BJ (cell line): Measurements from ENCODE around the gene SEC11A. TPM values are rescaled to one million over a fixed set of nuclear protein-coding genes. Genes with fewer than 3 reads are reported as not detected.

ENCODE experiments used
- CTCF ChIA-PET: fragments of 350-600 bp; formaldehyde crosslinking; extraction: SDS; loops from one replicate; lab custom pipeline; 2021; ENCODE audit warnings: antibody characterized with exemption, inconsistent platforms; lab: Yijun Ruan, JAX
- POLR2A ChIA-PET: fragments of 300-600 bp; sonication (Branson Sonifier 250); formaldehyde crosslinking; extraction: SDS; loops from one replicate; lab custom pipeline; 2021; ENCODE audit warnings: antibody characterized with exemption; lab: Charles Lee
- DNase-seq: peaks from one replicate; pipeline ENCODE4 v3.0.0-alpha.2; 2011; ENCODE audit warnings: low read depth
- H3K27me3 ChIP-seq: 2 replicates; pipeline ENCODE4 v1.6.0; 2011; ENCODE audit warnings: low read length; ENCODE audit not compliant: control insufficient read depth, insufficient read depth
- H3K36me3 ChIP-seq: 2 replicates; pipeline ENCODE4 v1.5.1; 2011; ENCODE audit warnings: low read length; ENCODE audit not compliant: control insufficient read depth, insufficient read depth
- H3K4me3 ChIP-seq: 2 replicates; pipeline ENCODE4 v1.5.1; 2011; ENCODE audit warnings: low read depth, mild to moderate bottlenecking, control low read depth, low read length
- polyA plus RNA-seq: library from polyadenylated mRNA; depleted of rRNA; stranded (reverse); fragments of >200 nt; gene quantifications from 2 replicates; pipeline ENCODE4 v1.2.3, GENCODE V29; 2011
- TF ChIP-seq, protein P1 (sequence below): IDR thresholded peaks from 2 replicates; pipeline ENCODE4 v1.5.1; 2011; ENCODE audit warnings: low read depth, mild to moderate bottlenecking, control low read depth, inconsistent platforms, low read length, moderate library complexity; ENCODE audit not compliant: insufficient read depth

SEC11A gene
- polyA plus RNA-seq, 1 experiment: 90.7 TPM

GRCh38 chr15:84631706-84632272, 84.2 kb downstream of the SEC11A start:
- Histone ChIP-seq H3K36me3 (peaks cover 4% of the 10 kb centered on the region; the same call in 1 of the 2 replicates), H3K27me3 (no peaks in the 10 kb centered on the region), H3K4me3 (peak overlapping the region; percentile 59)
- ChIA-PET POLR2A (interaction anchor here (1.2 kb wide), 1 partner anchor 22 kb away, joined by 3 read pairs; the partner anchor contains the start of gene WDR73), CTCF (interaction anchor here (0.6 to 2.6 kb wide), 6 partner anchors 12 to 33 kb away, joined by 3 to 7 read pairs (median 3); no protein-coding TSS in a partner anchor)
- TF ChIP-seq, protein P1, sequence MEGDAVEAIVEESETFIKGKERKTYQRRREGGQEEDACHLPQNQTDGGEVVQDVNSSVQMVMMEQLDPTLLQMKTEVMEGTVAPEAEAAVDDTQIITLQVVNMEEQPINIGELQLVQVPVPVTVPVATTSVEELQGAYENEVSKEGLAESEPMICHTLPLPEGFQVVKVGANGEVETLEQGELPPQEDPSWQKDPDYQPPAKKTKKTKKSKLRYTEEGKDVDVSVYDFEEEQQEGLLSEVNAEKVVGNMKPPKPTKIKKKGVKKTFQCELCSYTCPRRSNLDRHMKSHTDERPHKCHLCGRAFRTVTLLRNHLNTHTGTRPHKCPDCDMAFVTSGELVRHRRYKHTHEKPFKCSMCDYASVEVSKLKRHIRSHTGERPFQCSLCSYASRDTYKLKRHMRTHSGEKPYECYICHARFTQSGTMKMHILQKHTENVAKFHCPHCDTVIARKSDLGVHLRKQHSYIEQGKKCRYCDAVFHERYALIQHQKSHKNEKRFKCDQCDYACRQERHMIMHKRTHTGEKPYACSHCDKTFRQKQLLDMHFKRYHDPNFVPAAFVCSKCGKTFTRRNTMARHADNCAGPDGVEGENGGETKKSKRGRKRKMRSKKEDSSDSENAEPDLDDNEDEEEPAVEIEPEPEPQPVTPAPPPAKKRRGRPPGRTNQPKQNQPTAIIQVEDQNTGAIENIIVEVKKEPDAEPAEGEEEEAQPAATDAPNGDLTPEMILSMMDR: no peak
- DNase-seq: no peak

- DNase-seq: no peak
- H3K36me3 ChIP-seq: no peaks in the 10 kb centered on the region
- no peaks in the 10 kb centered on the region for H3K27me3 ChIP-seq
- H3K4me3 ChIP-seq: no peak overlapping the region
- TF ChIP-seq, protein P1: no peak
- POLR2A ChIA-PET: interaction anchor here (0.6 kb wide), 1 partner anchor 45 kb away, joined by 6 read pairs; no protein-coding TSS in a partner anchor
- CTCF ChIA-PET: interaction anchor here (1.7 kb wide), 1 partner anchor 30 kb away, joined by 6 read pairs; no protein-coding TSS in a partner anchor
Observed at GRCh38 chr15:84629033-84629432, 86.9 kb downstream of the SEC11A start.

DNA sequence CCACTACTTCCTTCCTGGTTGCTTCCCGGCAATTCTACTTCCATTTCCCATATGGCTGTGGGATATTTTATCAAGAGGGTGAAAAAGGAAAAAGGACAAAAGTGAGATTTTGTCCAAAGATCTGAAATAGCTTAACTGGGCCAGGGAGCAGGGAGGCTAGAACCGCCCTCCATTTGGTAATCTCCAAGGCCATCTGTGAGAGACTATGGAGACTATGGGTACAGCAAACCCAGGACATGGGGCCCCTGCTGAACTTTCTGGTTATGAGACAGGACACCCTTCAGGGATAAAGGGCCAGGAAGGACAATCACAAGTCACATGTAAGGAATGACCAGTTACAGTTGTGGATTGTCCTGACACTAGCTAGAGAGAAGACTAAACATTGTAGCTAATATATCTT, 90.8 kb downstream of the SEC11A start:
- Histone ChIP-seq H3K36me3 (peaks cover 10% of the 10 kb centered on the region), H3K27me3 (no peaks in the 10 kb centered on the region), H3K4me3 (no peak overlapping the region)
- POLR2A ChIA-PET: no interaction called here
- CTCF ChIA-PET: interaction anchor here (0.9 to 1.5 kb wide), 3 partner anchors 9 to 37 kb away, joined by 3 to 5 read pairs (median 4); partner anchors contain the start of gene ZSCAN2
- DNase-seq: no peak
- TF ChIP-seq, protein P1: no peak

DNA sequence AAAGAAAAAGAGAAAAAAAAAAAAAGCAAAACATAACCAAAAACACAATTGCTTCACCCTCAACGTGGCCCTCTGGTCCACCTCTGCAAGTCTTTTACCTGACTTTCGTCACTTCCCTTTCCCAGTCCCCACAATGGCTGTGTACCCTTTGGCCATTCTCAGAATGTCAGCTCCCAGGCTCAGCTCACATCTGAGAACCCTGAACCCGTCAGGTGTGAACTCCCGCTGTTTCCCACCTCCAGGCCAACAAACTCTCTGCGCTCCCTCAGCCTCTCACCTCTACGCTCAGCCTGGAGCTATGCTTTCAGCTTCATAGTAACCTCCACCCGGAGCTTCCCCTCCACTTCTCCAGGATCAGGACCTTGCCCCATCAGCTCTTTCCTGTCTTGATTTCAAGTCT, 91.6 kb downstream of the SEC11A start:
- Histone ChIP-seq H3K4me3 (no peak overlapping the region), H3K27me3 (no peaks in the 10 kb centered on the region), H3K36me3 (peaks cover 10% of the 10 kb centered on the region)
- ChIA-PET CTCF (interaction anchor here (0.6 to 1.5 kb wide), 2 partner anchors 24 to 192 kb away, joined by 3 to 5 read pairs; partner anchors contain the start of gene ZSCAN2), POLR2A (no interaction called here)
- DNase-seq: no peak
- TF ChIP-seq, protein P1: no peak

GRCh38 chr15:84621358-84621979, 94.5 kb downstream of the SEC11A start:
- H3K27me3 ChIP-seq: no peaks in the 10 kb centered on the region
- DNase-seq: no peak
- peaks cover 10% of the 10 kb centered on the region for H3K36me3 ChIP-seq
- TF ChIP-seq, protein P1: no peak
- ChIA-PET CTCF (interaction anchor here (0.9 to 2.5 kb wide), 2 partner anchors 10 to 222 kb away, joined by 3 to 7 read pairs; no protein-coding TSS in a partner anchor), POLR2A (no interaction called here)
- H3K4me3 ChIP-seq: no peak overlapping the region
